ENCODE measurements around the gene CHMP2A. TPM values are rescaled to one million over a fixed set of nuclear protein-coding genes. Genes with fewer than 3 reads are reported as not detected.

Gene CHMP2A
- total and polyA plus RNA-seq, 10 of the 15 experiments (the other 5 are each of a cell fraction or from before 2014, with no cell fraction given), result 69.5 to 172 (median 109) TPM

- CTCF ChIA-PET, result no interaction called here
Observed at GRCh38 chr19:58548859-58549663, 5.8 kb downstream of the CHMP2A start.

More at GRCh38 chr19:58548859-58549663, 5.8 kb downstream of the CHMP2A start:
- Histone ChIP-seq H3K9ac (ENCODE audit: control insufficient read depth, insufficient read depth, low read length) (no peak overlapping the region), H3K4me1 (ENCODE audit: control insufficient read depth, insufficient read depth, low read length) (peaks cover 15% of the 10 kb centered on the region), H2AFZ (ENCODE audit: control insufficient read depth, low read depth, low read length) (no peak overlapping the region), H4K20me1 (ENCODE audit: control insufficient read depth, insufficient read depth) (peaks cover 19% of the 10 kb centered on the region), H3K4me3 (no peak overlapping the region), H3K79me2 (ENCODE audit: control insufficient read depth, insufficient read depth, low read length) (peaks cover 43% of the 10 kb centered on the region), H3K36me3 (ENCODE audit: control insufficient read depth in 2 of 2, insufficient read depth in 2 of 2, low read length in 1 of 2) (peaks cover 35 to 50% of the 10 kb centered on the region in 2 experiments; a peak in 3 of 4 replicates), H3K27ac (ENCODE audit: control insufficient read depth, insufficient read depth) (no peak overlapping the region), H3K27me3 (replicated peaks in 1 of 2; ENCODE audit: control insufficient read depth in 2 of 2, insufficient read depth in 2 of 2, low read length in 1 of 2) (no peaks in the 10 kb centered on the region), H3K4me2 (ENCODE audit: control insufficient read depth, insufficient read depth) (no peak overlapping the region; the same call in 1 of the 2 replicates), H3K9me3 (replicated peaks; ENCODE audit: control insufficient read depth, insufficient read depth, low read length) (no peaks in the 10 kb centered on the region)
- in situ Hi-C loops (cut with MboI), result no loop called here
- BruUV-seq (replicated peaks), result no TSS peak
- no peak for TF ChIP-seq ZNF217 (IDR thresholded peaks at IDR 0.05)
- TF ChIP-seq, protein P1, sequence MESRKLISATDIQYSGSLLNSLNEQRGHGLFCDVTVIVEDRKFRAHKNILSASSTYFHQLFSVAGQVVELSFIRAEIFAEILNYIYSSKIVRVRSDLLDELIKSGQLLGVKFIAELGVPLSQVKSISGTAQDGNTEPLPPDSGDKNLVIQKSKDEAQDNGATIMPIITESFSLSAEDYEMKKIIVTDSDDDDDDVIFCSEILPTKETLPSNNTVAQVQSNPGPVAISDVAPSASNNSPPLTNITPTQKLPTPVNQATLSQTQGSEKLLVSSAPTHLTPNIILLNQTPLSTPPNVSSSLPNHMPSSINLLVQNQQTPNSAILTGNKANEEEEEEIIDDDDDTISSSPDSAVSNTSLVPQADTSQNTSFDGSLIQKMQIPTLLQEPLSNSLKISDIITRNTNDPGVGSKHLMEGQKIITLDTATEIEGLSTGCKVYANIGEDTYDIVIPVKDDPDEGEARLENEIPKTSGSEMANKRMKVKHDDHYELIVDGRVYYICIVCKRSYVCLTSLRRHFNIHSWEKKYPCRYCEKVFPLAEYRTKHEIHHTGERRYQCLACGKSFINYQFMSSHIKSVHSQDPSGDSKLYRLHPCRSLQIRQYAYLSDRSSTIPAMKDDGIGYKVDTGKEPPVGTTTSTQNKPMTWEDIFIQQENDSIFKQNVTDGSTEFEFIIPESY (IDR thresholded peaks at IDR 0.05), result no peak
- no peak for FAIRE-seq
- ATAC-seq, result no peak
- no peak for DNase-seq (ENCODE audit: low read depth, low spot score)
- SMC1A ChIA-PET (ENCODE audit: uncharacterized antibody, unreplicated experiment), result interaction anchor here (0.5 kb wide), 1 partner anchor 530 kb away, joined by 3 read pairs; no protein-coding TSS in a partner anchor
- POLR2A ChIA-PET, result no interaction called here
- RAD21 ChIA-PET (ENCODE audit: unreplicated experiment), result no interaction called here
- 88% methylated on average over 18 of the region's 20 CpGs for WGBS (ENCODE audit: insufficient coverage, insufficient replicate concordance, low lambda C conversion rate, missing lambda C conversion rate)
- intact Hi-C loops (cut with micrococcal nuclease; ENCODE audit: unreplicated experiment), result no loop called here

Measured in GM12878 (cell line).